ENCODE measurements around the gene FASTK. TPM values are rescaled to one million over a fixed set of nuclear protein-coding genes. Genes with fewer than 3 reads are reported as not detected.

The FASTK gene
- total RNA-seq, 1 donor from 2014 or later: 82.4 TPM

DNA sequence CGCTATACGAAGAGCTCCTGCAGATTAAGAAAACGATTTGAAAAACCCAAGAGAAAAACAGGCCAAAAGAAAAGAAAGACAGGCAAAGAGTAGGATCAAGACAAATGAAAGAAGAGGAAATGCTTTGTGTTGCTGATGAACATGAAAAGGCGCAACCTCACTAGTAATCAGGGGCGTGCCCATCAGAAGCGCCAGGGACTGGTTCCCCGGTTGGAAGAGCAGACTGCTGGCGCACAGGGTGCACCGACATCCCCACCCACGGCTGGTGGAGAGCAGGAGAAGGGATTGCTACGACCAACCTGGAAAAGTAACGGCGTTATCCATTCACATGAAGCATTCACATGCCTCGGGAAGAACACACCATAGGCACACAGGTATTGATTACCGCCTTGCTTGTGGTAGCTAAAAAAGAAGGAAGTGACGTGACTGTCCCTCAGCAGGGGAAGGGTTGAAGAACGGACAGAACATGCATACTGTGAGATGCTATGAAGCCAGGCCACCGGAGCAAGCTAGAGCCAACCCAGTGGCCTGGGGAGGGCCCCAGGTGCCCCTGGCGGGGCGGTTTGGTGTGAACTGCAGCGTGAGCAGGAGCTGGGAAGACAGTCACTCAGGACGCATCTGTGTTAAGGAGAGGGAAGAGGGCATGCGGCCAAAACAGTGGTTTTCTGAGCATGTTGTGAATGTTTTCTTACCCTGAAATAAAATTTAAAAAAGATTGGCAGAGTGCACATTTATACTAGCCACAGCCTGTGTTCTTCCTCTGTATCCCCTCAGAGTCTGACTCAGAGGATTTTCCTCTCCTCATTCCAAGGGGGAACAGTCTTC is 24.0 kb upstream of the FASTK start:
- H3K4me3 Mint-ChIP-seq: no peak overlapping the region
- TF ChIP-seq, protein P1, sequence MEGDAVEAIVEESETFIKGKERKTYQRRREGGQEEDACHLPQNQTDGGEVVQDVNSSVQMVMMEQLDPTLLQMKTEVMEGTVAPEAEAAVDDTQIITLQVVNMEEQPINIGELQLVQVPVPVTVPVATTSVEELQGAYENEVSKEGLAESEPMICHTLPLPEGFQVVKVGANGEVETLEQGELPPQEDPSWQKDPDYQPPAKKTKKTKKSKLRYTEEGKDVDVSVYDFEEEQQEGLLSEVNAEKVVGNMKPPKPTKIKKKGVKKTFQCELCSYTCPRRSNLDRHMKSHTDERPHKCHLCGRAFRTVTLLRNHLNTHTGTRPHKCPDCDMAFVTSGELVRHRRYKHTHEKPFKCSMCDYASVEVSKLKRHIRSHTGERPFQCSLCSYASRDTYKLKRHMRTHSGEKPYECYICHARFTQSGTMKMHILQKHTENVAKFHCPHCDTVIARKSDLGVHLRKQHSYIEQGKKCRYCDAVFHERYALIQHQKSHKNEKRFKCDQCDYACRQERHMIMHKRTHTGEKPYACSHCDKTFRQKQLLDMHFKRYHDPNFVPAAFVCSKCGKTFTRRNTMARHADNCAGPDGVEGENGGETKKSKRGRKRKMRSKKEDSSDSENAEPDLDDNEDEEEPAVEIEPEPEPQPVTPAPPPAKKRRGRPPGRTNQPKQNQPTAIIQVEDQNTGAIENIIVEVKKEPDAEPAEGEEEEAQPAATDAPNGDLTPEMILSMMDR (conservative IDR thresholded peaks at IDR 0.05): no peak
- peaks cover 17% of the 10 kb centered on the region for H3K4me1 Mint-ChIP-seq
- no peak for DNase-seq (ENCODE audit: low read depth, low spot score)
- no peaks in the 10 kb centered on the region for H3K27me3 Mint-ChIP-seq (ENCODE audit: low read depth)
- no peaks in the 10 kb centered on the region for H3K36me3 Mint-ChIP-seq (ENCODE audit: low read depth)
- H3K9me3 Mint-ChIP-seq: no peaks in the 10 kb centered on the region
- H3K27ac Mint-ChIP-seq (ENCODE audit: unreplicated experiment): no peak overlapping the region

DNA sequence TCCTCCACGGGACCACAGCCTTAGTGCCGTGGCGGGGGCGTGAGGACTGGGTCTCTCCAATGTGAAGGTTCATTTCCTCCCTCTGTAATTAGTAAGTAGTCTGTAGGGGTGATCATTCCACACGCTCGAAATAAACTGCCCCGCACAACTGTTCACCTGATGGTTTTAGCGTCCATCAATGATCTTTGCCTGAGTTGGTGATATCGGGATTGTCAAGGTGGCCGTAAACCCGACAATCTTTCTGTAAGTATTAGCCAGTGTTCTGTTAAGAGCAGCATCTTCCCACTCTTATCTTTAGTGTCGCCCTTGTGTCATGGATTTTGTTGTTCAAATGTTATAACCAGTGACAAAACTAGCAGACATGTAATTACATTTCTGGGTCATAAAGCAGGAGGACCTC is 23.4 kb upstream of the FASTK start:
- Mint-ChIP-seq H3K4me1 (peaks cover 16% of the 10 kb centered on the region), H3K36me3 (ENCODE audit: low read depth) (no peaks in the 10 kb centered on the region), H3K27me3 (ENCODE audit: low read depth) (no peaks in the 10 kb centered on the region), H3K9me3 (no peaks in the 10 kb centered on the region), H3K27ac (ENCODE audit: unreplicated experiment) (no peak overlapping the region), H3K4me3 (no peak overlapping the region)
- DNase-seq (ENCODE audit: low read depth, low spot score): no peak
- TF ChIP-seq, protein P1 (conservative IDR thresholded peaks at IDR 0.05): no peak

DNA sequence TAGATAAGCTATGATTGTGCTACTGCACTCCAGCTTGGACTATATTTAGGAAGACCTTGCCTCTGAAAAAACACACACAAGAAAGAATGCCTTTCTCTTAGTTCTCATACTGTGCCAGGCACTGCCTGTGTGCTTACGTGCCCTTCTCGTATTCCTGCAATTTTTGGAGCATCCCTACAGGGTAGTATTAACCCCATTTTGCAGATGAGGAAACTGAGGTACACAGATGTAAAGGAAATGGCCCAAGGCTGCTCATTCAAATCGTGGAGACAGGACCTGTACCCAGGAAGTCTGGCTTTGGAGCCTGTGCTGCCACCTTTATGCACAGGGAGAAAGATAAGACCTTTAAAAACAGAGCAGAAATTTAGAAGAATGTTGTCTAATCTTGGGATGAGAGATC is 22.4 kb upstream of the FASTK start:
- no peak overlapping the region for H3K4me3 Mint-ChIP-seq
- H3K36me3 Mint-ChIP-seq (ENCODE audit: low read depth): no peaks in the 10 kb centered on the region
- no peak for DNase-seq (ENCODE audit: low read depth, low spot score)
- H3K27ac Mint-ChIP-seq (ENCODE audit: unreplicated experiment): no peak overlapping the region
- no peaks in the 10 kb centered on the region for H3K9me3 Mint-ChIP-seq
- H3K4me1 Mint-ChIP-seq: peaks cover 16% of the 10 kb centered on the region
- H3K27me3 Mint-ChIP-seq (ENCODE audit: low read depth): no peaks in the 10 kb centered on the region
- TF ChIP-seq, protein P1 (conservative IDR thresholded peaks at IDR 0.05): no peak

DNA sequence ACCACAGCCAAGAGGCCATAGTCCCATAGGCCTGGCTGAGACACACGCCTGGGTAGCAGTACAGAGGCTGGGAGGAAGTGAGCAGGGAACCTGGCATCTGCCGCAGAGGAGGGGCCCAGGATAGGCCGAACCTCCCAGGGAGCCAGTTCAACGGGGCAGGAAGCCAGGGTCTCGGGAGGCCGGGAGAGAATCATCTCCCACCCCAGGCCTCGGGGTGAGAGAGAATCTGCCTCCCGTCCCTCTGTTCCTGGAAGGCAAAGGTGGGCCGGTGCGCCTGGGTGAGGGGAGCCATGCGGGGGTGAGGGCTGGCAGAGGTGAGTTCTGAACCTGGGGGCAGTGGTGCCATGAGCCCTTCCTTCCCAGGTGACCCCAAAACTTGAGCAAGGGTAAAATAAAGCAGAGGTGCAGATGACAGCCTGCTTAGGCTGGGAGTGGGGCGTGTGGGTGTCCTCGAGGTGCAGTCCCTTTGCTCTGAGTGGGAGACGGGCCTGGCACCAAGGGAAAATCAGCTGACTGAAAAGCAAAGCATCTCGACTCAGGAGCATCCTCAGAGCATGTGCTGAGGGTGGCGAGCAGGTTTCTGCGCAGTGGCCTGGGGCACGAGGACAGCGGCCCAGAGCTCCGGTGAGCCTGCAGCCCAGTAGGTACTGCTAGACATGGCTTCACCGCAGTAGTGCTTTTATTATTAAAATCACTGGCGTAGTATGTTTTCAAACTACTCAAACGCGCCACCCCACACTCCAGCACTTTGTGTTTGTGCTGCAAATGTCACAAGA is 21.2 kb upstream of the FASTK start:
- H3K27ac Mint-ChIP-seq (ENCODE audit: unreplicated experiment): no peak overlapping the region
- no peak for DNase-seq (ENCODE audit: low read depth, low spot score)
- H3K4me3 Mint-ChIP-seq: no peak overlapping the region
- H3K9me3 Mint-ChIP-seq: no peaks in the 10 kb centered on the region
- TF ChIP-seq, protein P1 (conservative IDR thresholded peaks at IDR 0.05): no peak
- no peaks in the 10 kb centered on the region for H3K27me3 Mint-ChIP-seq (ENCODE audit: low read depth)
- H3K4me1 Mint-ChIP-seq: peaks cover 16% of the 10 kb centered on the region
- H3K36me3 Mint-ChIP-seq (ENCODE audit: low read depth): no peaks in the 10 kb centered on the region

- Mint-ChIP-seq H3K4me3 (no peak overlapping the region), H3K27me3 (ENCODE audit: low read depth) (no peaks in the 10 kb centered on the region)
These were observed 20.3 kb upstream of the FASTK start for GRCh38 chr7:151100921-151101320.

More at GRCh38 chr7:151100921-151101320, 20.3 kb upstream of the FASTK start:
- no peak overlapping the region for H3K27ac Mint-ChIP-seq (ENCODE audit: unreplicated experiment)
- H3K36me3 Mint-ChIP-seq (ENCODE audit: low read depth): no peaks in the 10 kb centered on the region
- peaks cover 18% of the 10 kb centered on the region for H3K4me1 Mint-ChIP-seq
- H3K9me3 Mint-ChIP-seq: no peaks in the 10 kb centered on the region
- DNase-seq (ENCODE audit: low read depth, low spot score): no peak
- TF ChIP-seq, protein P1 (conservative IDR thresholded peaks at IDR 0.05): no peak
